Effector memory CD4-positive, alpha-beta T cell (primary cell): ENCODE measurements around the gene TNFRSF4.

ENCODE experiments used
- DNase-seq, 3 donors: peaks; one replicate each; pipeline ENCODE4 v3.0.0-alpha.2; 2020
- H3K27ac ChIP-seq: 2 replicates; pipeline ENCODE4 v1.7.0; 2013; ENCODE audit warnings: mild to moderate bottlenecking, low read length, moderate library complexity; ENCODE audit not compliant: insufficient read depth, poor library complexity, severe bottlenecking
- H3K27me3 ChIP-seq: replicated peaks from 2 replicates; pipeline ENCODE4 v1.7.0; 2013; ENCODE audit warnings: mild to moderate bottlenecking, low read length; ENCODE audit not compliant: insufficient read depth, control insufficient read depth, poor library complexity, severe bottlenecking
- H3K36me3 ChIP-seq: 2 replicates; pipeline ENCODE4 v1.7.0; 2013; ENCODE audit warnings: mild to moderate bottlenecking, low read length, moderate library complexity; ENCODE audit not compliant: control insufficient read depth, insufficient read depth
- H3K4me1 ChIP-seq: 2 replicates; pipeline ENCODE4 v1.7.0; 2013; ENCODE audit warnings: low read length, mild to moderate bottlenecking; ENCODE audit not compliant: control insufficient read depth, insufficient read depth, poor library complexity, severe bottlenecking
- H3K4me3 ChIP-seq: 2 replicates; pipeline ENCODE4 v1.7.0; 2013; ENCODE audit warnings: low read length, low read depth, mild to moderate bottlenecking; ENCODE audit not compliant: insufficient read depth, poor library complexity, severe bottlenecking
- H3K9me3 ChIP-seq: 2 replicates; pipeline ENCODE4 v1.7.0; 2013; ENCODE audit warnings: mild to moderate bottlenecking, low read length, moderate library complexity; ENCODE audit not compliant: control insufficient read depth

Gene TNFRSF4

DNA sequence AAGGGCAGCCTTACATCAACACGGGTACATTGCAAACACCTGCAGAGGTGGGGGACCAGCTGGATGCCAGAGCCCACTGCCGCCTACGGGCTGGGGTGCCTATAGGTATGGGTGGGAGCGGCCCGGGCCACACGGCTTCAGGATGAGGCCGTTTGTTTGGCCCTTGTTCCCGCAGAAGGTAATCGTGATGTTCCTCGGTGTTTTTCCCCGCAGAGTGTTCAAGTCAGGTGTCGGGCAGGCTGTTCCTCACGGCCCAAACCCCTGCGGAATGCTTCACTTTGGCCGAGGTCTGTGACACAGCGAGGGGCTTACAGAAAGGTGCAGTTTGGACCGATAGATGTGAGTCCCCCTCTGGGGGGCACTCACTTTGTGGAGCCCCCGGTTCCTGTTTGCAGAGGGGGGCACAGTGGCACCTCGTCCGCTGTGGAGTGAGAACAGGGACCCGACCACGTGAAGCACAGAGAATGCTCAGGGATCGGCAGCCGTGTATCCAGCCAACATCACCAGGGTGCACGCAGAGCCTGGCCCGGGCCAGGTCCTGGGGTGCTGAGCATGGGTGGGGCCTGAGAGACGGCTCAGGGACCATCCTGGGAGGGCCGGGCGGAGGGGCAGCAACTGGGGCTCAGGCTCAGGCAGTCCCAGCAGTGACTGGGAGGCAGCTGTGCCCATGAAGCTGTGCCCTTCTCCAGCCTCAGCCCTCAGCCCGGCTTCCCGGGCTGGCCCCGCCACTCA lies 40.7 kb downstream of the TNFRSF4 start:
- peaks cover 44% of the 10 kb centered on the region for H3K4me1 ChIP-seq
- peak overlapping the region; percentile 25 for H3K27ac ChIP-seq
- H3K9me3 ChIP-seq, result no peaks in the 10 kb centered on the region
- DNase-seq, result no peak
- no peaks in the 10 kb centered on the region for H3K36me3 ChIP-seq
- no peaks in the 10 kb centered on the region for H3K27me3 ChIP-seq
- peak overlapping the region; percentile 25 for H3K4me3 ChIP-seq

- peak in 1 of 3 donors; percentile 19 for DNase-seq
- H3K27me3 ChIP-seq, result no peaks in the 10 kb centered on the region
These were observed 42.2 kb downstream of the TNFRSF4 start for GRCh38 chr1:1171546-1172340.

DNA sequence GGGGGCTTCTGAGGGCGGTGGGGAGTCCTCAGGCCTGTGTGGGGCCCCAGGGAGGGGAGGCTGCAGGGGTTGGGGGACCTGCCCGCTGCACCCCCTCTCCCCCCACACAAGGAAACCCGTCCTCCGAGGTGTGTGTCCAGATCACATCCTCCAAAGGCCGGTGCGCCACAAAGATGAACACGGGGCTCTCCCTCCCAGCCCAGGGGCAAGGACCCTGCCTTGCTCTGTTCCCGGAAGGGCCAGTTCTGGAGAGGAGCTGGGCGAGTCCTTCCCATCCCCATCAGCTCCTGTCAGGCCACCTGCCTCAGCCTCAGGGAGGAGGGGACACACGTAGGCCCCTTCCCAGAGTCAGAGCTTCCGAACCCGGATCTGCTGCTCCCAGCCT lies 42.8 kb downstream of the TNFRSF4 start:
- no peaks in the 10 kb centered on the region for H3K9me3 ChIP-seq
- no peak overlapping the region for H3K4me3 ChIP-seq
- DNase-seq, result no peak
- H3K27me3 ChIP-seq, result no peaks in the 10 kb centered on the region
- peaks cover 44% of the 10 kb centered on the region for H3K4me1 ChIP-seq
- no peaks in the 10 kb centered on the region for H3K36me3 ChIP-seq
- H3K27ac ChIP-seq, result no peak overlapping the region

More at GRCh38 chr1:1171546-1172340, 42.2 kb downstream of the TNFRSF4 start:
- Histone ChIP-seq H3K4me3 (peak overlapping the region; percentile 29), H3K36me3 (no peaks in the 10 kb centered on the region), H3K27ac (peak overlapping the region; percentile 1), H3K9me3 (no peaks in the 10 kb centered on the region), H3K4me1 (peaks cover 44% of the 10 kb centered on the region)

DNA sequence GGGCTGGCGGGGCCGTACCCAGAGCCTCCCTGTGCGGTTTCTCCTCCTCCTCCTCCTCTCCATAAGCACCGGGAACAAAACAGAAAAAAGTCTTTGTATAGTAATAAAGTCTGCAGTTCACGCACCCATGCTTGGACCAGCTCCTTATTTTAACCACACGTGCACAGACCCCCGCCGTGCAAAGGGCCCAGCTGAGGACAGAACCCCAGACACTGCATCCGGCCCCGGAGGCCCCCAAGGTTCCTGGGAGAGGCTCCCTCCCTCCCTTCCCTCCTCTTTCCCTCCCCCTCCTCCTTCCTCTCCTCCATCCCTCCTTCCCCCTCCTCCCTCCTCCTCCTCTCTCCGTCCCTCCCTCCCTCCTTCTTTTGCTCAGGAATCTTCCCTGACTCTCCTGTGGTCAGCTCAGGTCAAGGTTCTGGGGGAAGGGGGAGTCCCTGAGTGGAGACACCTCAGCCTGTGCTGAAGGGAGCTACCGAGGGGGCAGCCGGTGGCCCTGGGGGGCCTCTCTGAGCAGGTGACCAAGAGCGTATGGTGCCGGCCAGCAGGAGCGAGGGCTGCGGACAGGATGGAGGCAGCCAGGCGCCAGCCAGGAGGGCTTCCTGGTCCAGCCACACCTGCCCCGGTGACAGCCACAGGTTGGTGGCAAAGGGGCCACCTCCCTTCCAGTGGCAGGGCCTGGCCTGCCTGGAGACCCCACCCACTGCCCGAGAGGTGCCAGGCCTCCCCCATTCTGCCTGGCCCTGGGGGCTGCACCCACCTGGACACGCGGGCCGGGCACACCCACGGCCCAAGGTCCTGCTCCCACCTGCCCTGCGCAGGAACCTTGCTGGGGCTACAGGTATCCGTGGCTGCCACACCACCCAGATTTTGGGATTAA lies 43.5 kb downstream of the TNFRSF4 start:
- Histone ChIP-seq H3K4me3 (no peak overlapping the region), H3K36me3 (no peaks in the 10 kb centered on the region), H3K27me3 (no peaks in the 10 kb centered on the region), H3K4me1 (peaks cover 44% of the 10 kb centered on the region), H3K9me3 (no peaks in the 10 kb centered on the region), H3K27ac (no peak overlapping the region)
- DNase-seq, result no peak

- no peak for DNase-seq
- H3K27me3 ChIP-seq, result no peaks in the 10 kb centered on the region
- no peaks in the 10 kb centered on the region for H3K9me3 ChIP-seq
- H3K4me1 ChIP-seq, result peaks cover 44% of the 10 kb centered on the region
- H3K27ac ChIP-seq, result no peak overlapping the region
- H3K4me3 ChIP-seq, result no peak overlapping the region
- no peaks in the 10 kb centered on the region for H3K36me3 ChIP-seq
These were observed 44.3 kb downstream of the TNFRSF4 start for GRCh38 chr1:1169429-1170214.

DNA sequence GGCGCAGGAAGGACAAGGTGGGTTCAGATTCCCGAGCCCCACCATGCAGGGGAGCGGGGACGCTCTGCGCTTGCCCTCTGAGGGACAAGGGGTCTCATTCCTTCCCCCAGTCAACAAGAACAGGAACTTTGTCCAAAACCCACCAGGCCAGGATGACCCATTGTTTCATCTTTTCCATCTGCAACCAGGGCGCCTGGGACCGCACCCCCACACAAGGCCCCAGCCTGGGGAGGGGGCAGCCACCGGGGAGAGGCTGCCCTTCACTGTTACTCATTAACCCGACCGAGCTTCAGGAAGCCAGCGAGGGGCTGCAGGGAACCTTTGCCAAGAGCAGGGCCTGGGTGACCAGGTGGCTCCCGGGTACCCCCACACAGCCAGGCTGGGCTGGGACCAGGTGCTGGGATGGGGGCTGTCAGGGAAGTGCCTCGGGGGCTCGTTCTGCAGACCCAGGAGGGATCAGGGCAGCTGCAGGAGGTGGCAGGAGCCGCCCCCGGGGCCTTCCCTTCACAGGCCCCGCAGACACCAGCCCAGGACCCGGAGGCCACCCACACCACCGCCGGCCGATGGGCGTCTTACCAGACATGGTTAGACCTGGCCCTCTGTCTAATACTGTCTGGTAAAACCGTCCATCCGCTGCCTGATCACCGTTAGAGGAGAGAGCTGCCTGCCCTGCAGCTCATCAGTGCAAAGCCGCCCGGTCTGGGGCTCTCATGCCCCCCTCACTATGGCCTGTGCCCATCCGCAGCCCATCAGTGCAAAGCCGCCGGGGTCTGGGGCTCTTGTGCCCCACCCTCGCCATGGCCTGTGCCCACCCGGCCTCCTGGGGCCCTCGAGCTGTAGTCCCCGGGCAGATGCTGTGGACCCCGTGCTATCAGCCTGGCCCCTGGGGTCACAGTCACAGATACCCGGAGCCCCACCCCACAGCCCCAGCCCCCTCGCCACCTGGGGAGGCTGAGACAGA lies 45.2 kb downstream of the TNFRSF4 start:
- H3K4me1 ChIP-seq, result peaks cover 38% of the 10 kb centered on the region
- no peak overlapping the region for H3K27ac ChIP-seq
- no peaks in the 10 kb centered on the region for H3K9me3 ChIP-seq
- no peaks in the 10 kb centered on the region for H3K36me3 ChIP-seq
- no peak overlapping the region for H3K4me3 ChIP-seq
- no peak for DNase-seq
- no peaks in the 10 kb centered on the region for H3K27me3 ChIP-seq

DNA sequence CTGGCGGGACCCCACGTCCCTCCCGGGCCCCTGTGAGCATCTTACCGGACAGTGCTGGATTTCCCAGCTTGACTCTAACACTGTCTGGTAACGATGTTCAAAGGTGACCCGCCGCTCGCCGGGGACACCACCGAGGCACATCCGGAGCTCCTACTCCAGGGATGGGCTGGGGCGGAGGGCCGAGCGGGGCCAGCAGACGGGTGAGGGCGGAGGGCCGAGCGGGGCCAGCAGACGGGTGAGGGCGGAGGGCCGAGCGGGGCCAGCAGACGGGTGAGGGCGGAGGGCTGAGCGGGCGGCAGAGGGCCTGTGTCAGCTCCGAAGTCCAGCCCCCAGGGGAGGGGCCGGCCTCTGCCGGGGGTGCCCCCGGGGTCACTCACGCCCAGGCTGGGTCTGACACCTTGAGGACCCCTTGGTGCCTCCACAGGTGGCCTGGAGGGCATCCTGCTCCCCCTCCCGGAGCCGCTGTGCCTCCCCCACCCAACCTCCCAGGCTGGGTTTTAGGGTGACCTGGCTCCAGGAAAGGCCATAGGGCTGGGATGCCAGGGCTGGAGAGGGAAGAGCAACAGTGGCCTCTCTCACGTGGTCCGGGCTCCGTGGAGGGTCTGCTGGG lies 46.0 kb downstream of the TNFRSF4 start:
- Histone ChIP-seq H3K27me3 (no peaks in the 10 kb centered on the region), H3K4me1 (peaks cover 30% of the 10 kb centered on the region), H3K4me3 (no peak overlapping the region), H3K9me3 (no peaks in the 10 kb centered on the region), H3K27ac (no peak overlapping the region), H3K36me3 (no peaks in the 10 kb centered on the region)
- no peak for DNase-seq

DNA sequence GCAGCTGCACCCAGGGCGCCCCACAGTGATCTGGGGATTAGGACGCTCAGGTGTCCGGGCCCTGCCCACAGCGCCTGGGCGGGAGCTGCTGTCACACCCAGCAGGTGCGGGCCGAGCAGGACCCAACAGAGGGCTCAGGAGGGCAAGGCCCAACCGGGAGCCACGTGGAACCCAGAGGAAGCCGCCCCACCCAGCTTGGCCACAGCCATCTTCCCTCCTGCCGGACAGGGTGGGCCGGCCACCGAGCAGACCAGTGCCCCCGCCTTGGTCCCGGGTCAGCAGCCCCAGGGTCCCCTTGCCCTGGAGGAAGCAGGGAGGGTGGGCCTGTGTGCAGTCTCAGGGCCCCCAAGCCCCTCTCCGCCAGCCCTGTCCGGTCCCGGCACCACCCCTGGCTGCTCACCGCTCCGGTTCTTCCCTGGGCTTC lies 46.5 kb downstream of the TNFRSF4 start:
- Histone ChIP-seq H3K4me1 (peaks cover 27% of the 10 kb centered on the region), H3K27ac (no peak overlapping the region), H3K4me3 (no peak overlapping the region), H3K27me3 (no peaks in the 10 kb centered on the region), H3K9me3 (no peaks in the 10 kb centered on the region), H3K36me3 (no peaks in the 10 kb centered on the region)
- DNase-seq, result no peak
